GM18519 (cell line): ENCODE measurements around the gene FRMD6.
A peak's percentile ranks its signal among the peaks of the same experiment; 100 is the strongest.

Source experiments
- ATAC-seq: cut with Tn5 transposase; IDR thresholded peaks from one replicate; pipeline ENCODE4 v1.9.1; 2021; ENCODE audit warnings: mild to moderate bottlenecking, moderate library complexity; ENCODE audit not compliant: unreplicated experiment, low FRiP score

Gene FRMD6

GRCh38 chr14:51651388-51652167, at the start of gene FRMD6:
Gene FRMD6, plus strand, starts transcription at chr14:51651910. Its CDS starts 37,927 bp downstream, at chr14:51689837.
- ATAC-seq = peak; percentile 50

- no peak for ATAC-seq
Measured at GRCh38 chr14:51602310-51602709, 49.4 kb upstream of the FRMD6 start.

GRCh38 chr14:51603495-51603894, 48.2 kb upstream of the FRMD6 start:
- ATAC-seq = no peak

GRCh38 chr14:51604073-51604472, 47.6 kb upstream of the FRMD6 start:
- no peak for ATAC-seq

DNA sequence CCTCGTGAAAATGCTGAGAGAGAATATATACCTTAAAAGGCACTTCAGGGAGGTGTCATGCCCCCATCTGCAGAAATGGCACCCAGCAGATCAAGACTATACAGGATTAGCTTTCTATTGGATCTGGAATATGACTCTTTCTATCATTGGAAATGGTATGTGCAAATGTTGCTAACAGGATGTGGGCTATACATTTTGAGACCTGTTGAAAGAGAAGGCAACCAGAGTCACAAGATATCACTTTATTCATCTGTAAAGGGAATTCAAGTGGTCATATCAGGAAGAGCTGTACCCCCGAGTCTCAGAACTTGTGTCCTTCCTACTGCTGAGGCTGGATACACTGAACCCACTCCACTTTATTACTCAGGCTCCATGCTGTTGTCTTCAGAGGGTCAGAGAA, 46.1 kb upstream of the FRMD6 start:
- ATAC-seq = no peak

DNA sequence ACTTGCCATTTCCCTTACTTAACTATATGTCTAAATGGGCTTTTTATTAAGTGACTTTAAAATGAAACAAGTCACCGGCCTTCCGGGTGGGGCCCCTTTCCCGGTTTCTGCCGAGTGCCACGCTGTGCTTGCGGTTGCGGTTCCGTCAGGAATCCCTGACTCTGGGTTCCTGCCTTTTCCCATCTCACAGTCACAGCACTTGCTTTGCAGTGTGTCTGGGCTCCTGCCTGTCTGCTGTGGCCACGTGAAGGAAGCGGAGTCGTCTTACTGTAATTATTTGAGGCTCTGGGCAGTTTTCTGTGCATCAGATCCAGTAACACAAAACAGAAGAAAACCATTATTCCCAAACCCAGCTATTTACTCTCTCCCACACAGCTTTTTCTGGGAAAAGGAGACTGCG, 44.0 kb upstream of the FRMD6 start:
- no peak for ATAC-seq

DNA sequence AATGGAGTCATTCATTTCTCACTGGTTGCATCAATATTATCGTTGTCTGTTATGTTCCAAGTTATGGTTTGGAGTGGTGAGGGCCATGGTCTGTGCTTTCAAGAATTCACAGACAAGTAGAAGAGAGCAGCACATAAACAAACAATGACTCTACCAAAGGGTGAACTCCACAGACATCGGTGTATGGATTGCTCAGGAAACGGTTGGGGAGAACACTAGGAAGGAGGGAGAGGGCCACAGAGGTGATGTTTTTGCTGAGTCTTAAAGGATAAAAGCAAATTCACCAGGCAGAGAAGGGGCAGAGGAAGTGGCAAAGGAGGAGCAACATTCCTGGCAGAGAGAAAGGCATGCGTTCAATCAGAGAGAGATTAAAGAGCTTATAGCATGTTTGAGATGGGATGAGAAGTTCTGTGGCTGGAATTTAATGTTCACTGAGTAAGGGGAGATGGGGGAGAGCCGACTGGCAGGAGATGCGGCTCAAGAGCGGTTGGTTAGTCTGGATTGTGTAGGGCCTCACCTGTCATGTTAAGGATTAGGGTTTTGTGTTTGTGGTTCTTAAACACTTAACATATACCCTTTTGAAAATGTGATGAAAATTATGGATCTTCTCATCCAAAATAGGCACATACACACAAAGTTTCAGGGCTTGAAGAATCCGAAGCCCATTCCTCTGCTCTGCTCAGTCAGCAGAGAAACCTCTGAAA, 42.3 kb upstream of the FRMD6 start:
- ATAC-seq = no peak

DNA sequence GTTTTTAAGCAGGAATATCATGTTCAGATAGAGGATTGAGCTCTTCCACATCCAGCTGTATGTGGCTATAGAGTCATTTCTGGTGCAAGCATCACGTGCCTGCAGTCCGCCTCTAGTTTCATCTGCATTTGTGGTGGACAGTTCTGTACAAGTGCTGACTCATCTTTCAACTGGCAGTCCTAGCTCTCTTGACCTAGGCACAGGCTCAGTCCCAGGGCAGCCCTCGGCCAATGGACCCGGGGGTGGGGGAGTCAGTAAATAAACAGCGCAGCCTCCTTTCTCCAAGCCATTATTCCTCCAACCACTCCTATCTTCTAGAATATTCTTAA, 41.8 kb upstream of the FRMD6 start:
- ATAC-seq = no peak

GRCh38 chr14:51610771-51611170, 40.9 kb upstream of the FRMD6 start:
- ATAC-seq = no peak

DNA sequence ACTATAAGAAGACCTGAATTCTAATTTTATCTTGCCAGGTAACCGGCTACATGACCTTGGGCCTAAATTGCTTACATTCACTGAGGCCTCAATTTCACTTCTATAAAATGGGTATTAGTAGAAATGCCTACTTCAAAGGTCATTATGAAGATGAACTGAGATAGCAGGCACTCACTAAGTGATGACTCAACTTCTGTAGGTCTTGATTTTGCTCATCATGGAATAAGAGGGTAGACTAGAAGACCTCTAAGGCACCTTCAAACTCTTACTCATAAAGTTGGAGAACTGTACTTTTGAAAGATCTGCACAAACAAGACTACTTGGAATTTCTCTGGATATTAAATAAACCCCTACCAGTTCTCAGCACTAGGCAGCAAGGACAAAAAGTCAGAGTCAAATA, 39.3 kb upstream of the FRMD6 start:
- ATAC-seq = no peak

- ATAC-seq = no peak
Measured at GRCh38 chr14:51613416-51613815, 38.3 kb upstream of the FRMD6 start.

GRCh38 chr14:51614707-51615106, 37.0 kb upstream of the FRMD6 start:
- peak; percentile 62 for ATAC-seq

DNA sequence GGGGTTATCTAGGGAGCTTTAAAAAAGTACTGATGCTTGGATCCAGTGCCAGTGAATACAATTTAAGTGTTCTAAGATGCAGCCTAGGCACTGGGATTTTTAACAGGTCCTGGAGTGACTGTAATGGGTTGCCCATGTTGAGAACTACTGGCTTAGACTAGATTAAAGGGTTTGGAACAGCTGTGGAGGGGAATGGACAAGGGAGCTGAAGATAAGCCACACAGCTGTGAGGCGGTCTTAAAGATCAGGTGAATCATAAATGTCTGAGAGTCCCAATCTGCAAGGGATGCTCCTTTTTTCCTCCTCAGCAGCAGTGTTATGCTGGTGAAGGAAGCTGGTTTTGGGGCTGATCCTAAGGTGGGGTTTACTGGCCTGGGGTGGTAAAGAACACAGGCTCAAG, 35.5 kb upstream of the FRMD6 start:
- no peak for ATAC-seq

DNA sequence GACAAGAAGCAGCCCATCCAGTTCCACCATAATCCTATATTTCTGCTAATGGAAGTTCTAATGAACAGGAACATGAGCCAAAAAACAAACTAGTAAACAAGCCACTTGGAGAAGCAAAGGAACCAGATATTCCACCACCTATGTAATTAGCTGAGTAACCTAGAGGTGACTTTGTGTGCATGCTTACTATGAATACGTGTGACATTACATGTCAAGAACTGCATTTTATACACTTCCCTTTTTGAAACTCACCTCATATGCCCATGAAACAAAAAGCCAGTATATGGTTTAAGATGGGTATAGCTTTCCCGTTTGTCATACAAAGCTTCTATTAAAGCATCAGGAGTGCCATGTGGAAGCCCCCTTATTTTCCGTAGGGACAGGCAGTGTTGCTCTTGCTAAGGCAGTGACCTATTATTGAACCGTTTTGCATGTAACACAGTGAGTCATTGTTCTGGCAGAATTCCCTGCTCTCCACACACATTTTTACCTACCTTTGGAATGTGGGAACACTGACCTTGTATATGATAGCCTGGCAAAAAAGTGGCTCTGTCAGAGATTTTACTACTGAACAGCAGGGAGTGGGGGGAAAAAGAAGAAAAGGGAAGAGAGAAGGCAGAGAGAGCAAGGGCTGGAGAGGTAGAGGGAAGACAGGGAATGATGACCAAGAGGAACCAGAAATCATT, 34.8 kb upstream of the FRMD6 start:
- ATAC-seq = no peak

DNA sequence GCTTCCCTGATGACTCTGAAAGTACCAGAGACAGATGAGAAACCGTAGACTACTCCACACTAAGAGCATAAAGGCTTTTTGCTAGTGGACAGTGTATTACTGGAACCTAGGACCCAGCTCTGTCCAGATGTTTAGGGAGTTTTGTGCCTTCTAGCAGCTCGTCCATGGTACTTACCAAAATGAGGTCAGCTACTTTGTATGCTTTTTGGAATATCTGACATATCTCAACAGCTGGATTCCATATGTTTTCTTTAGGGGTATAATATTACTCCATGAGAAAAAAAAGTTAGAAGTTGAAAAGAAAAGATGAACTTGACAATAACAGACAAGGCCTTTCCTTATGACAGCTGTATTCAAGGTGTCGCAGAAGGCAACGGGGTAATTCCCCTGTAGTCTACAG, 32.1 kb upstream of the FRMD6 start:
- ATAC-seq = no peak

GRCh38 chr14:51620056-51620455, 31.7 kb upstream of the FRMD6 start:
- ATAC-seq = no peak

DNA sequence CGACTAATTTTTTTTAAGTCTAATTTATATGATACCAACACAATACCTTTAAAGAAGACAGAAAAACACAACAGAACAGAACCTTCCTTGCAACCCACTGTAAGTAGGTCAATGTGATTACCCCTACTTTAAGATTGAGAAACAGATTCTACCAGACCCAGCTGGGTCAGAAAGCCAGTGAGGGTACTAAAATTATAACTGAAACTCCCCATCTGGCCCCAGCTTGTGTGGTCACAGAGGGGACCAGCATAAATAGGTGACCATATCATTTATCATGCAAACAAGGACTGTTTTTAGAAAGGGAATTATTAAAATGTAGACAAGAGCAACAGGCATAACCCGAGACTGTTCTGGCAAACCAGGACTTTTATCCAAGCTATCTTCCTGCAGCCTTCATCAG, 30.1 kb upstream of the FRMD6 start:
- ATAC-seq = no peak

DNA sequence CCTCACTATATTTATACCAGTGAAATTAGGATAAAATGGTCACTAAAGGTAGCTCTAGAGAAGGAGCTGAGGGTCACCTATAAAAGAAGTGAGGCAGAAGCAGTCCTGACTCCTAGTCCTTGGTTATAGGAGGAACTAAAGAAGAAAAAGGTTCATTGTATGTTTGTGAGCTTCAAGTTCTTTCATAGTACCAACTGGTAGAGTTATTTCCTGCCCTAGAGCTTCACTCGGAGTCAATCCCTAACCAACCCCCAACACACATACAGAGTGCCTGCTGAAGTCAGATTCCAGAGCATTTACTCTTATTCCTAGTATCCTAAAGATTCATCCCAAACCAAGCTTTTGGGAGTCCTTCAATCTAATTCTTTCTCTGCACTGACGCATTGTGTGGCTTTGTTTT, 29.3 kb upstream of the FRMD6 start:
- no peak for ATAC-seq

- no peak for ATAC-seq
Measured at GRCh38 chr14:51624955-51625569, 26.6 kb upstream of the FRMD6 start.

- ATAC-seq = no peak
Measured at GRCh38 chr14:51626185-51626584, 25.5 kb upstream of the FRMD6 start.

DNA sequence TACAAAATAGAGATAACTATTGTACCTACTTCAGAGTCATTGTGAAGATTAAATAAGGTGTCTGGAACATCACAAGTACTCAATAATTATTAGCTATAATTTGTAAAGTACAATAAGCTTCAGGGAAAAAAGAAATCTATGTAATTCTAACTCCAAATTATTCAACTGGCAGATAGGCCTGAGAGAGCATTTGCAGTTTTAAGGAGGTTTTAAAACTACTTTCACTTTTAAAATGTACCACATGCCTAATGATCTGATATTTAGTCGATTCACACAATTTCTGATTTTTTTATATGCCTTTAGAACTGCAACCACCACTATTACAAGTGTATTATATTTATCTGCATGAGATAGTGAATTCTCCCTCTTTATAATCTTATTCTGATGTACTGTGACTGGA, 24.9 kb upstream of the FRMD6 start:
- ATAC-seq = no peak
